Hematopoietic multipotent progenitor cell treated with erythropoietin and hydrocortisone succinate and interleukin-3 and kit ligand, for 15 days (in vitro differentiated cells): ENCODE results near the gene WWP2.
"Not testable (repeated sequence)": the region's sequence is repeated elsewhere in the genome, so short reads cannot be mapped to it uniquely, and the experiment has no call there.

ENCODE experiments used
- DNase-seq: peaks from one replicate; pipeline ENCODE4 v3.0.0-alpha.2; 2015; ENCODE audit warnings: low spot score

Gene WWP2

GRCh38 chr16:69831212-69832123, 69.3 kb downstream of the WWP2 start:
- DNase-seq, result no peak

DNA sequence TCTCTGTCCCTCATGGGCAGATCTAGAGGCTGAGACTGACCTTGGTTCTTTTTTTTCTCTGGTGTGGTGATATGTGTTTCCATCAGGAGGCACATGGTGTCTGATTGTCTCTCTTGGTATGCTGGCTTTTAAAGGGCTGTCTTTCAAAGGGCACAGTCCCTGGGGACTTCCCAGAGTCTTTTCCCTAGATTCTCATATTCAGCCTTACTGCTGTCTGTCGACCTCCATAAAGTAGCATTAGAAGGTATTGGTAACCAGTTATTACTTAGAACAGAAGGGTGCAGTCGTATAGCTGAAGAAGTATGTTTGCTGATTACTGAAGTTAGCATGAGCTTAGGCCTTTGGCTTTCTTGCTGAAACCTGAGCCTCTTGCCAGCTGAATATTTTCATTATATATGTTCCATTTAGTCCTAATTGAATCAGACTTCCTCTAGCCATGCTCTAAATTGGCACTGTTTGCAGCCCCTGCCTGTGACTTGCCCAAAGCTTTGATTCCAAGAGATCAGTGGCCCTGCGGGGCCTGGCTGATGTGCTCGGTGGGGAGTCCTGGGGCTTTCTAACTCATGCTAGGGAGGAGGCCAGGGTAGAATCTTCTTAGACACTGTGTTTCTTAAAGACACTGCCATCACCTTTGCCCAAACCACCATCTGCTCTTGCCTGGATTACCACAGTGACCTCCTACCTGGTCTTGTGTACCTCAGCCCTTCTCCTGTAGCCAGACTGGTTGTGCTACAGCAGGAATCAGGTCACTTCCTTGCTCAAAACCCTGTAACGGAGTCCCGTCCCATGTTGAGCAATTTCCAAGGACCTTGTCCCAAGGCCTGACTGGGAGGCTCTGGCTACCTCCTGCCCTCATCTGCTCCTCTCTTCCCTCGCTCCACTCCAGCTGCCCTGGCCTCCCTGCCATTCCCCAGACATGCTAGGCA, 71.5 kb downstream of the WWP2 start:
- DNase-seq, result no peak

DNA sequence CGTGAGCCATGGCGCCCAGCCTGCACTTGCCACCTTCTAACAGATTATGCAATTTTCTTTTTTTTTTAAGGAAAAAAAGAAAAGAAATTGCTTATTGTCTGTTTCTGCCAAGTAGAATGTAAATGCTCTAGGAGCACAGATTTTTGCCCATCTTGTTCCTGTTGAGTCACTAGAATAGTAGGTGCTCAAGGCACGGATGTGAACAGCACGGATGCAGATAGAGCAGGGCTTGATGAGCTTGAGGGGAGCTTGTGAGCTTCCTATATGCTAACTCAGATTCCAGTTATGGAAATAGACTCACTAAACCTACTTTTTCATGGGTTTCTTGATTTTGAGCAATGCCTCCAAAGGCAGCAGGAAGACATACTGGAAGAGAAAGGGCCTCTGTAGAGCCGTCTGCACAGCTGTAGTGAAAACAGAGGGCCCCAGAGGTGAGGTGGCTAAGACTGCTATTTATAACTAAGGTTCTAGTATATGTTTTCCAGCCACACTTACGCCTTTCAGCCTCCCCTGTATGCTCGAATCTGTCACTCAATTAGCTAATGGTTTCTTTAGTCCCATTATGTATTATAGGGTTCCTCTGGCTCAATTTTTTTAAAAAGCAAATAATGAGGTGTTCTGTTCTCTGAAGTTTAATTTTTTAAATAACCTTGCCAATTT, 72.8 kb downstream of the WWP2 start:
- no peak for DNase-seq

DNA sequence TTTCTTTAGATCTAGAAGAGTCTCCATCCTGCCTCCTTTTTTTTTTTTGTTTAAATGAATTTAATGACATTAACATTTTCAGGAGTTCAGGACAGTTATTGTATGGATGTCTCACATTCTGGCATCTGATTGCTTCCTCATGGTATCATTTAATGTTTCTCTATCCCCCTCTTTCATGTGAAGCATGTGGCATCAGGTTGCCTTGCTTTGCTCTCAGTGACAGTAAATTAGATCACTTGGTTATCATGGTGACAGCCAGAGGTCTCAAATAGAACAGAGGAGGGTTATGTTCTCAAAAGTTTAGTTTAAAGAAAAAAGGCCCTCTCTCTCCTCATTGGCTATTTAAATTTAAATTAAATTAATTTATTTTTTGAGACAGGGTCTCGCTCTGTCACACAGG, 74.1 kb downstream of the WWP2 start:
- no peak for DNase-seq

GRCh38 chr16:69837380-69837779, 75.2 kb downstream of the WWP2 start:
- DNase-seq, result no peak

DNA sequence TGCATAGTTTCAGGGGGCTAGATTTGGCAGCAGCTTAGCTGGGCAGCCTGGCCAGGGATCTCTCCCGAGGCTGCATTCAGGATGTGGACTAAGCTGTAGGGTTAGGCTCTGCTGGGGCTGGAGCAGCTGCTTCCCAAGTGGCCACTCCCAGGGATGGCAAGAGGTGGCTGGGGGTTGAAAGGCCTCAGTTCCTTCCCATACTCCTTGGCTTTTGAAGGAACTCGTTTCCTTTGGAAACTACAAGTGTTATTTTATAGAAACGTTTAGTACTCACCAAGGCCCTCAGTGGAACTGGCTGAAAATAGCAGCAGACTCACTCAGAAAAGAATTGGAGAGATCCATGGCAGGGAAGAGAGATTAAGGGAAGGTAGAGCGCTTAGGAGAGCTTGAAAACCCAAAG, 76.4 kb downstream of the WWP2 start:
- no peak for DNase-seq

GRCh38 chr16:69839240-69839688, 77.1 kb downstream of the WWP2 start:
- DNase-seq, result no peak

GRCh38 chr16:69839798-69840409, 77.8 kb downstream of the WWP2 start:
- DNase-seq, result no peak

DNA sequence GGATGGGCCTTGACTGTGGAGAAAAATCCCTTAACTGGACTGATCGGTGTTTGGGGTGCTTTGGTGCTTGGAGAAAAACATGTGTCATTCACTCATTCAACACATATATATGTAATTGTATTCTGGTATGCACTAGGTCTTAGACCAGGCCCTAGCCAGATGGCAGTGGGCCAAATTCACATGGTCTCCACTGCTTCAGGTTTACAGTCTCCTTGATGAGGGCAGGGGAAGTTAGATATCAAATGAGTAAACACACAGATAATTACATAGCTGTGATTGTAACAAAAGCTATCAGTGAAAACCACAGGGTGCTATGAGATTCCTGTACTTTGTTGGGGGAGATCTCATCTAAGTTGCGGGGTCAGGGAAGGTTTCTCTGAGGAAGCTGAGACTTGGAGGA, 78.8 kb downstream of the WWP2 start:
- no peak for DNase-seq

DNA sequence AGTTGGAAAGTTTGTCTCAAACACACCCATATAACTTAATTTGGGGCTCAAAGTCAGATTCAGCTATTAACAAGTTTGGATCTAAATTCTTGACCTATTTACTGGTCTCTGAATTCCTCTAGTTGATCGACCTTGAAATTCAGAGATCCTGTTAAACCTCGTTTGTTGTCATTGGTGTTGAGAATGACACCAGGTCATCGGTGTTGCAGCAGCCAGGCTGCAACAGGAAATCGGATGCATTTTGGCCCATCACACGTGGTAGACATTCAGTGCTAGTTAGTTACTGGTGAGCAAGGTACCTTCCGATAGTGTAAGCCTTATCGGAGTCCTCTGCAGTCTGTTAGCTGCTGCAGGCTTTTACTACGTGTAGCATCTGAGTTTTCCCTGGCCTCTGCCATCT, 82.3 kb downstream of the WWP2 start:
- no peak for DNase-seq

GRCh38 chr16:69845181-69845580, 83.0 kb downstream of the WWP2 start:
- no peak for DNase-seq

DNA sequence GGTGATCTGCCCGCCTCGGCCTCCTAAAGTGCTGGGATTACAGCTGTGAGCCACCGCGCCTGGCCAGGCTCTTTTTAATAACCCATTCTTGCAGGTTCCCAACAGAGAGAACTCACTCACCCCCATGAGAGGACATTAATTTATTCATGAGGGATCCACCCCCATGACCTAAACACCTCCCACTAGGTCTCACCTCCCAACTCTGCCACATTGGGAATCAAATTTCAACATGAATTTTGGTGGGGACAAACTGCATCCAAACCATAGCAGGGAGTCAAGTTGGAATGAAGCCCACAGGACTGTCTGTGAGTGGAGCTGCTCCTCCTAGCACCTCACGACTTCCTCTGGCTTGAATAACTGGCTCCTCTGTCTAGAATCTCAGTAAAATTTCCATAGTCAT, 85.5 kb downstream of the WWP2 start:
- no peak for DNase-seq

- no peak for DNase-seq
Measured at GRCh38 chr16:69848637-69849545, 86.8 kb downstream of the WWP2 start.

DNA sequence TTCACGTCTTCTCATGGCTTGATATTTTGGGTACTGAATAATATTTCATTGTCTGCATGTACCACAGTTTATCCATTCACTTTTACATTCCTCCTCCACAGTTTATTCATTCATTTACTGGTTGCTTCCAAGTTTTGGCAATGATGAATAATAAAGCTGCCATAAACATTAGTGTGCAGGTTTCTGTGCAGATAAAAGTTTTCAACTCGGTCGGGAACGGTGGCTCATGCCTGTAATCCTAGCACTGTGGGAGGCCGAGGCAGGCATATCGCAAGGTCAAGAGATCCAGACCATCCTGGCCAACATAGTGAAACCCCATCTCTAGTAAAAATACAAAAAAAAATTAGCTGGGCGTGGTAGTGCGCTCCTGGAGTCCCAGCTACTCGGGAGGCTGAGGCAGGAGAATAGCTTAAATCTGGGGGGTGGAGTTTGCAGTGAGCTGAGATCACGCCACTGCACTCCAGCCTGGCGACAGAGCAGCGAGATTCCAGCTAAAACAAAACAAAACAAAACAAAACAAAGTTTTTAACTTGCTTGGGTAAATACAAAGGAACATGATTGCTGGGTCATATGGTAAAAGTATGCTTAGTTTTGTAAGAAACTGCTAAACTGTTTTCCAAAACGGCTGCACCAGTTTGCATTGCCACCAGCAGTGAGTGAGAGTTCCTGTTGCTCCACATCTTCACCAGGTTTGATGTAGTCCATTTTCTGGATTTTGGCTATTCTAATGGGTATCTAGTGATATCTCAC, 89.5 kb downstream of the WWP2 start:
- no peak for DNase-seq

DNA sequence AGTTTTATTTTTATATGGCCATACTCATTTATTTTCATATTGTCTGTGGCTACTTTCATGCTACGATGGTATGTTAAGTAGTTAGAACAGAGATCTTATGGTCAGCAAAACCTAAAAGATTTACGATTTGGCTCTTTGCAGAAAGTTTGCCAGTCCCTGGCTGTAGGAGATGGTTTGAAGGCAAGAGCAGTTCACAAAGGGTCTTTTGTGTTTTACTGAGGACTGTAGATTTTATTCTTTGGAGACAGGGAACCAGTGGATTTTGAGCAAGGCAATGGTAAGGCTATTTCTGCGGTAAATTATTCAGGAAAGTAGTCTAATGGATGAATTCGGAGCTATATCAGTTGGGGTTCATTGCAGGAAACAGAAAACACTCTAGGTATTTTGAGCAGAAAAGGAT, 90.7 kb downstream of the WWP2 start:
- no peak for DNase-seq

DNA sequence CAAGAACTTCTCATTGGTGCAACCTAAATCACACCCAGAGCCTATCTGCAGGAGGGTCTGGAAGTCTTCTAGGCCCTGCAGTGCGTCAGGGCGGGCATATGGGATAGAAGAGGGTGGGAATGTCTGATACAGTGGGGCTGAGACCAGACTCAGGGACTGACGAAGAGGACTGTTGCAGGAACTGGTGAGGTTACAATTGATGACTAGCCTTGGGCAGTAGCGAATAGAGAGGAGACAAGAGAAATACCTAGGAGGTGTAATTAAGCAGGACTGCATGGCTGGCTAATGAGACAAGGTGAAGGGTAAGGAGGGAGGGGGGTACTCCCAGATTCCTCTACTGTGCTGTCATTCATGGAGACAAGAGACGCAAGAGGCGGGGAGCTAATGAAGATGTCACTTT, 91.3 kb downstream of the WWP2 start:
- no peak for DNase-seq

DNA sequence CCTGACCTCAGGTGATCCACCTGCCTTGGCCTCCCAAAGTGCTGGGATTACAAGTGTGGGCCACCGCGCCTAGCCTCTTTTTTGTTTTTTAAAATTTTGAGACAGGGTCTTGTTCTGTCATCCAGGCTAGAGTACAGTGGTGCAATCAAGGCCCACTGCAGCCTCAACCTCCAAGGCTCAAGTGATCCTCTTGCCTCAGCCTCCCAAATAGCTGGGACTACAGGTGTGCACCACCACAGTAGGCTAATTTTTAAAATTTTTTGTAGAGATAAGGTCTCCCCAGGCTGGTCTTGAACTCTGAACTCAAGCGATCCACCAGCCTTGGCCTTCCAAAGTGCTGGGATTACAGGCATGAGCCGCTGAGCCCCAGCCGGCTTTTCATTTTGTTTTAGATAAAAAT, 92.6 kb downstream of the WWP2 start:
- not testable (repeated sequence) for DNase-seq

DNA sequence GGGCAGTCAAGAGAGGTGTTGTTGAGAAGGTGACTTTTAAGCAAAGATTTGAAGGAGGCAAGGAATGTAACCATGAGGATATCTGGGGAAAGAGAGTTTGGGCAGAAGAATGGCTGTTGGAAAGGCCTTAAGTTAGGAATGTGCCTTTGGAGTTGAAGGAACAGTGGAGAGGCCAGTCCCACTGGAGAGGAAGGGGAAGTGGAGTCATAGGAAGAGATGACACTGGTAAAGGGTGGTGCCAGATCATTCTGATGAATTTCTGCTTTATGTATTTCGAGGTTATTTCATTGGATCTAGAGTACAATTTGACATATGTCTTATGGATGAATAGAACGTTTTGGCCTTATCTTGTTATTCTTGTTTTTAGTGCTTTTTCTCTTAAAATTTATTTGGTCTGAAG, 93.5 kb downstream of the WWP2 start:
- no peak for DNase-seq

GRCh38 chr16:69858191-69859104, 96.3 kb downstream of the WWP2 start:
- DNase-seq, result no peak
